SK-N-MC (cell line): ENCODE data around the gene BFSP2.

Experiments
- EZH2 ChIP-seq: fragments of 200-600 bp; sonication (generic); IDR thresholded peaks from one replicate; pipeline ENCODE4 v1.6.1; 2017; ENCODE audit warnings: antibody characterized with exemption
- POLR2AphosphoS5 ChIP-seq: IDR thresholded peaks from 2 replicates; pipeline ENCODE4 v1.6.1; 2012; ENCODE audit warnings: mild to moderate bottlenecking, low read depth, low read length, borderline replicate concordance

- TF ChIP-seq POLR2AphosphoS5 (no peak), EZH2 (no peak)
Measured at GRCh38 chr3:133494469-133494868, 94.6 kb downstream of the BFSP2 start.
